HFF-Myc (cell line): Measurements from ENCODE around the gene OPCML.

Experiments used
- DNase-seq: peaks from one replicate; pipeline ENCODE4 v3.0.0-alpha.2; 2011; ENCODE audit warnings: low read depth; ENCODE audit errors: extremely low read depth
- H3K4me3 ChIP-seq: replicated peaks from 2 replicates; pipeline ENCODE4 v1.5.1; 2011; ENCODE audit warnings: low read depth, mild to moderate bottlenecking, control low read depth, low read length
- CTCF ChIP-seq: IDR thresholded peaks from 2 replicates; pipeline ENCODE4 v1.5.1; 2012; ENCODE audit warnings: mild to moderate bottlenecking, low read depth, low read length, control low read depth; ENCODE audit errors: missing control alignments

Gene OPCML

GRCh38 chr11:132937016-132937415 is 595.3 kb downstream of the OPCML start:
- TF ChIP-seq CTCF: no peak
- H3K4me3 ChIP-seq: no peak overlapping the region
- DNase-seq: no peak

- no peak overlapping the region for H3K4me3 ChIP-seq
- no peak for DNase-seq
- TF ChIP-seq CTCF: no peak
These were observed 596.9 kb downstream of the OPCML start for GRCh38 chr11:132935383-132935782.

DNA sequence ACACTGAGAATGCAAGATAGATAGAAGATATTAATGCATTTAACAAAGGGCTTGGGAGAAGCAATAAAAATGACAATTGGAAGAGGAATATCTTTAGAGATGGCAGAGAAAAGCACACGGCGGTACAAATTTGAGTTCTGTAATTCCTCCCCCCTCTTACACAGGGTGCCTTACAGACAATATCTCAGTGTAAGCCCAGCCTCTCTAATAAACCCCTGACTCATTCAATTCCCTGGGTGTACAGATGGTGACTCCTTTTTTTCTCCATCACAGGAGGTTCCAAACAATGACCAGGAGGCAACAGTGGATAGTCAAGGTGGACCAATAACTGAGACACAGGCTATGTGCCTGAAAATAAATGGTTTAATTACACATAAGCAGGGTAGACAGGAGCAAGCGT is 598.6 kb downstream of the OPCML start:
- no peak for DNase-seq
- H3K4me3 ChIP-seq: no peak overlapping the region
- no peak for TF ChIP-seq CTCF

DNA sequence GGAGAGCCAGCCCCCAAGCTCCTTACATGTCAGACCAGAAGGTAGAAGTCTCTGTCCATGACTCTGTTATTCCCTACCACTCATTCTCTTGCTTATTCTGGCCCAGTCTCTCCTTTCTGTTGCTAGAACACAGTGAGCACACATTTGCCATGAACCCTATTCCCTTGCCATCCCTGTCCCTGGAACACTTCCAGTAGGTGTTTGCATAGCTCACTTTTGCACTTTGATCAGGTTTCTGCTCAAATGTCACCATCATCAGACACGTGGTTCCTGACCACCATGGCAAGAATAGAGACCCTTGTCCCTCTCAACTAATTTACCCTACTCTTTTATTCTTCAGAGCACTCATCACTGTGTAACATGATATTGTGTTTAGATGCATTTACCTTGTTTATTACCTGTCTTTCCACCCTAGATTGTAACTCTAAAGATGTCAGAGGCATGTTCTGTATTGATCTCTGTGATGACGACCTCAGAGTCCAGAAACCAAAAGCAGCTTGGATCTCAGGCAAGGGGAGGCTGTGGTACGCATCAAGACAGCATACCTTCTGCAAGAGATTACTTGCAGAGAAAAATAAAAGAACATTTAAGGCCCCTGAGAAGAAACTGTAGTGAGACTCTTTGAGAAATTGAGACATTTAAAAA is 606.4 kb downstream of the OPCML start:
- TF ChIP-seq CTCF: no peak
- no peak overlapping the region for H3K4me3 ChIP-seq
- DNase-seq: no peak

GRCh38 chr11:132921597-132921996 is 610.7 kb downstream of the OPCML start:
- TF ChIP-seq CTCF: no peak
- H3K4me3 ChIP-seq: no peak overlapping the region
- DNase-seq: no peak

- H3K4me3 ChIP-seq: no peak overlapping the region
- TF ChIP-seq CTCF: no peak
- DNase-seq: no peak
These were observed 611.7 kb downstream of the OPCML start for GRCh38 chr11:132920451-132921096.

DNA sequence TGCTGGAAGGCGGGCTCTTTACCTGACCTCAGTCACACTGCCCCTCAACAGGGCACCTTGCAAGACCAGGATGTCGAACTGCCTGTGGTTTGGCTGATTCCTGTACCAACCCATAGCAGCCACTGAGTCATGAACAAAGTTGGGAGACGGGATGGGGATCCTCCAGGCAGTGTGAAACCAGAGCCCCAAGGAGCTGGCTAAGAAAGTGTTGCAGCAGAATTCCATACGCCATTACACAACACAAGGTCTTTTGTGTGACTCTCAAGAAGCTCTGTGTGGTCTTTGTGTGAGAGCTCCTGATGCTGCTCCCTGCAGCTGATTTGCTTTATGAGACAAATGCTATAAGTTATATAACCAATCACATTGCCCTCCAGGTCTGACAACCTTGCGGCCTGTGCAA is 617.7 kb downstream of the OPCML start:
- TF ChIP-seq CTCF: no peak
- H3K4me3 ChIP-seq: no peak overlapping the region
- DNase-seq: no peak
